GM23248 (cell line): Measurements from ENCODE around the gene HDAC10.

ENCODE experiments used
- EZH2 ChIP-seq: fragments of 200-600 bp; sonication (generic); IDR thresholded peaks from 2 replicates; pipeline ENCODE4 v1.6.1; 2018; ENCODE audit warnings: antibody characterized with exemption, mild to moderate bottlenecking; ENCODE audit not compliant: insufficient read depth, poor library complexity, severe bottlenecking
- EZH2phosphoT487 ChIP-seq: fragments of 200-600 bp; sonication (generic); IDR thresholded peaks from 2 replicates; pipeline ENCODE4 v1.6.1; 2018; ENCODE audit warnings: antibody characterized with exemption, moderate library complexity, mild to moderate bottlenecking, low read depth; ENCODE audit not compliant: insufficient read depth

GRCh38 chr22:50261615-50262459 lies 10.8 kb upstream of the HDAC10 start, which contains the start of gene MAPK12:
- TF ChIP-seq EZH2 (no peak), EZH2phosphoT487 (no peak)
